Stimulated activated CD8-positive, alpha-beta memory T cell treated with anti-CD3 and anti-CD28 coated beads, Interleukin-7, amount 100 ng/mL, for 4 hours (primary cell): Measurements from ENCODE around the gene CASP4.
"Not testable (repeated sequence)": the region's sequence is repeated elsewhere in the genome, so short reads cannot be mapped to it uniquely, and the experiment has no call there.

ENCODE experiments used
- DNase-seq, 2 donors: peaks; one replicate each; pipeline ENCODE4 v3.0.0-alpha.2; 2020; ENCODE audit warnings: low read depth in 2 of 2

Gene CASP4

GRCh38 chr11:104957280-104957679 lies 11.1 kb downstream of the CASP4 start:
- DNase-seq = no peak

- DNase-seq = no peak
Measured at GRCh38 chr11:104956528-104956927, 11.8 kb downstream of the CASP4 start.

GRCh38 chr11:104946907-104947306 lies 21.5 kb downstream of the CASP4 start:
- no peak for DNase-seq

GRCh38 chr11:104944076-104944475 lies 24.3 kb downstream of the CASP4 start:
- DNase-seq = no peak

- DNase-seq = no peak
Measured at GRCh38 chr11:104943561-104943960, 24.8 kb downstream of the CASP4 start.

DNA sequence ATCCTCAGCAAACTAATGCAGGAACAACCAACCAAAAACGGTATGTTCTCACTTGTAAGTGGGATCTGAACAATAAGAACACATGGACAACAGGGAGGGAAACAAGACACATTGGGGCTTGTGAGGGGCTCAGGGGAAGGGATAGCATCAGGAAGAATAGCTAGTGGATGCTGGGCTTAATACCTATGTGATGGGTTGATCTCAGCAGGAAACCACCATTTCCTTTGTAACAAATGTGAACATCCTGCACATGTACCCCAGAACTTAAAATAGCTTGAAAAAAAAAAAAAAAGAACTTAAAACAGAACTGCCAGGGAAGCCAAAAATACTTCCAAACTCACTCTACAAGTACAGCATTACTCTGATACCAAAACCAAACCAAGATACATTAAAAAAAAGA lies 33.8 kb downstream of the CASP4 start:
- DNase-seq = no peak

DNA sequence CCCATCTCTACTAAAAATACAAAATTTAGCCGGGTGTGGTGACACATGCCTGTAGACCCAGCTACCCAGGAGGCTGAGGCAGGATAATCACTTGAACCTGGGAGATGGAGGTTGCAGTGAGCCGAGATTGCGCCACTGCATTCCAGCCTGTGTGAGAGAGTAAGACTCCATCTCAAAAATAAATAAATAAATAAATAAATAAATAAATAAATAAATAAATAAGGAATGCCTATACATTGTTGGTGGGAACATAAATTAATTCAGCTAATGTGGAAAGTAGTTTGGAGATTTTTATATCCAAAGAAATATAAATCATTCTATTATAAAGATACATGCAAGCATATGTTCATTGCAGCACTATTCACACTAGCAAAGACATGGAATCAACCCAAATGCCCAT lies 34.3 kb downstream of the CASP4 start:
- not testable (repeated sequence) for DNase-seq

DNA sequence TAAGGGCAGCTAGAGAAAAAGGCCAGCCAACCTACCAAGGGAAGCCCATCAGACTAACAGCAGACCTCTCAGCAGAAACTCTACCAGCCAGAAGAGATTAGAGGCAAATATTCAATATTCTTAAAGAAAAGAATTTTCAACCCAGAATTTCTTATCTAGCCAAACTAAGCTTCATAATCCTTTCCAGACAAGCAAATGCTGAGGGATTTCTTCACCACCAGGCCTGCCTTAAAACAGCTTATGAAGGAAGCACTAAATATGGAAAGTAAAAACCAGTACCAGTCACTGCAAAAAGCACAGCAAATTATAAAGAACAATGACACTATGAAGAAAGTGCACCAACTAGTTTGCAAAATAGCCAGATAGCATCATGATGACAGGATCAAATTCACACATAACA lies 39.6 kb downstream of the CASP4 start:
- no peak for DNase-seq

- no peak for DNase-seq
Measured at GRCh38 chr11:104926771-104927611, 41.4 kb downstream of the CASP4 start.

- DNase-seq = no peak
Measured at GRCh38 chr11:104925850-104926249, 42.5 kb downstream of the CASP4 start.

- DNase-seq = no peak
Measured at GRCh38 chr11:104918113-104918824, 50.1 kb downstream of the CASP4 start.

DNA sequence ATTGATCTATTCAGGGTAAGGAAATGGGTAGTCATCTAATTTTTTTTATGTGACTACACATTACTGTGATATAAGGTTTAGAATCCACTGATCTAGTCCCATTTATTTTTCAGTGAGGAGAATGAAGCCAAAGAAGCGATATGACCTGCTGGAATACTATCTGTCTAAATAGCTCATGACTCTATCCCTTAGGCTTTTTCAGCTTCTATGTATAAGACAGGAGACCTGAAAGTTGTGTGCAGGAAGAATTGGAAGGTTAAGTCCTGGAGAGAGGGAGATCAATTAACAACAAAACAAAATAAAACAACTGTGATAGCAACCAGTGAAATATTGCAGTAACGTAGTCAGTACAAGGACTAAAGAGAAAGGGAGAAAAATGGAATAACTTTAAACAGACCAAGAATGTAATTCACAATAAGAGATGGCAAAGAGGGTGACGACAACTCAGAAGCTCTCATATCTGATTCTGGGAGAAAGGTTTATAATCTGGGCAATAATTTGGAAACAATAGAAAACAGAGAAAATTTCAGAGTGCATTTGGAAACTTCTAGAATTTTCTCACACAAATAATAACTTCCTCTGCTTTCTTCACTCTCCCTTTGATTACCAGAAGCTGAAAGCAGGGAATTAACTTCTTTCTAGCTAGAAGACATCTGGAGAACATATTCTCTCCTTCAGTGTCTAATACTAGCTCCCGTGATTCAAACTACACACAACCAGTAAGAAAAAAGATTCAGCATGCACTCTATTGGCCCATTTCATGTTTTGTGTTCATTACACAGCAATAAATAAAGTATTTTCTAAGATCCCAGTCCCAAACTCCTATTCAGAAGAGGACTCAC lies 50.9 kb downstream of the CASP4 start:
- DNase-seq = no peak

DNA sequence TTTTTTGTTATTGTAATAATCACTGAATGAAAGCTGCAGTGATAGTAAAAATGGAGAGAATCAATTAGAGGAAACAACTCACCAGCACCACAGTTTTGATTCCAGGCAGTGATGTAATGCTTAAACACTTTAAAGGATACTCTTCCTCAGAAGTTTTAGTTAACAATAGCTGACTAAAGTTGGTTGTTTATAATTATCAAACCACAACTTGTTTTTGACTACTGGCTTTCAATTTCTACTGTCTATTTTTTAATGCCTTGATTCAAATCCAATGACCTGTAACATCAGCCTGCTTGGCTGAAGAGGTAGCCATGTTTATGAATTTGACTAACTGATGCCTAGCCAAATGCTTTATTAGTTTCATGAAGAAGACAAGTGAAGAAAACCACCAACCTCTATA lies 51.9 kb downstream of the CASP4 start:
- DNase-seq = no peak

DNA sequence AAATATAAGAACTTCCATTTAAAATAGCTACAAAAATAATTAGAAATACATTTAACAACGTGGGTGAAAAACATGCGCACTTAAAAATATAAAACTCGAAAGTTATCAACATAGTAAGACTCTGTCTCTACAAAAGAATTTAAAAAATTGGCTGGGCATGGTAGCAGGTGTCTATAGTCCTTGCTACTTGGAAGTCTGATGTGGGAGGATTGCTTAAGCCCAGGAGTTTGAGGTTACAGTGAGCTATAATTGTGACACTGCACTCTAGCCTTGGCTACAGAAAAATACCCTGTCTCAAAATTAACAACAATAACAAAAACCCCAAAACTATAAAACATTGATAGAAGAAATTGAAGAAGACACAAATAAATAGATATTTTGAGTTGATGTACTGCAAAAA lies 56.3 kb downstream of the CASP4 start:
- no peak for DNase-seq

GRCh38 chr11:104908186-104908531 lies 60.2 kb downstream of the CASP4 start:
- no peak for DNase-seq

DNA sequence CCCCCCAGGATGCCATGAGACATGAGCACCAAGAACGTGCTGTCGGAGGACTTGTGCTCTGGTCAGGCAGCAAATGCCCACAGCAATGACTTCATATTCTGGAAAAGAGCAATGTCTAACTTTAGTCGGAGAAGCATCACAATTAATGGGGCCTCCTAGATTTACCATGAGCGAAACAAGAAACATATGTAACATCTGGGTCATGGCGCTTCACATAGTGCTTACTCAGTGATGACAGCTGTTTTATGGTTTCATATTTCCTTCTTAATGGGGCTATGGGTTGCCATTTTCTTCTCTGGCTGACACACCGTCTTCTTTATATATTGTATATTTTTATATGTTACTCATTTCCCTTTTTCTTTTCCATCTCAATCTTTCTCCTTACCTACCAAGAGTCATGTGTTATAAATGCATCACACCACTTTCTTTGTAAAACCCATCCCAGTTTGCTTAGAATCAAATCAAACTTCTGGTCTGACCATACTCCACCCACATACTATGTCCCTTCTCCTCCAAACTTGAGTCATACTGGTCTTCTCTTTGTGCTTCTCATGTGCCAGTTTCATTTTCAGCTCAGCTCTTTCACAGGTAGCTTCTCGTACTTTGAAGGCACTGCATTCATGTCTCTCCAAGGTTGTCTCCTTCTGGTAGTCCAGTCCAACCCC lies 60.7 kb downstream of the CASP4 start:
- DNase-seq = no peak

GRCh38 chr11:104905271-104905670 lies 63.1 kb downstream of the CASP4 start:
- no peak for DNase-seq

DNA sequence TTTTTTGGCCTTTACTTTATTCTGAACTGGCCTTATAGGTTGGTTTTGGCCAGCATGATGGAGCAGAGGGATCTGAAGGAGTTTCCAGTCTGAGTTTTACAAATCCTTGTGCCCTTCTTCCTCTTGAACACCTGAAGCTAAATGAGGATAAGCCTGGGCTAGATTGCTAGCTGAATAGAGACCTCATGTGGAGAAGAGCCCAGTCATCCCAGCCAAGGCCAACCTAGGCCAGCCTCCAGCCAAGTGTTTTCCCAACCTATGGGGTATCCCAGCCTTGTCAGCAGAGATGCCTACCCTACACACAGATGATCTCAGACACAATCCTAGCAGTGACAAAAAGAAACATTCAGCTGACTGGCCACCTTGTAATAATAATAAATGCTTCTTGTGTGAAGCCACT lies 69.1 kb downstream of the CASP4 start:
- no peak for DNase-seq

GRCh38 chr11:104898685-104899013 lies 69.7 kb downstream of the CASP4 start:
- no peak for DNase-seq

DNA sequence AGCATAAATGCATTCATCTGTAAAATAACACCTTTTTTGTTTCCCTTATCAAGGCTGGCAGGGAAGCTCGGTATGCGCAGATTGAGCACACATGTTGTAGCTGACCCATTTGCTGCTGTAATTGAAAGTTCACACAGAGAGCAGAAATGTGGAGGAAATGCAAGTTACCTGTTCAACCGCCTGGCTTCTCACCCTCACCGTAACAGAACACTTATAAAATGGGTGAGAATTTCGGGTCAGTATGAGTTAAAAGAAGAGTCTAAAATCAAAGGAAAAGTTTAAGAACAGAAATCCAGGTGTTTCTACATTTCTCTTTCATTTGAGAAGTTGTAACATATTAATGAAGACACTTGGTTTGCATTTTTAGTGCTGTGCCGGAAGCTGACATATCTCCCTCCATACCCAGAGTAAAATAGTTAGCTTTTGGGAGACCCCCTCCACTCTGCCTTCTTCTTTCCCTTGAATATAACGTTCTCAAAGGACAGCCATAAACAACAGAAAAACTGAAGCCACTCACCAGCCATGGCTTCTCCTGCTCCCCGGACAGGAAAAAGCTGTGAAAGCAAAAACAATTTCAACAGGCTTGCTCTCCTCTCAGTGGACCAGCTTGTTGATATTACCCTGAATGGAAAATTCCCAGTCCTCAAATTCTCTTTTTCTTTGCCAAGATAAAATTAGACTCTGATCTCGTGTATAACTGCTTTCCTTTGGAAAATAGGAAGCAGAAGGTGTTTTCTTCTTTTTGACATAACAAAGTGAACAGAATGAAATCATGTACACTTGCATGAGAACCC lies 70.3 kb downstream of the CASP4 start, which contains the start of gene CASP12:
Gene CASP12 (minus strand): TSS at position 570 of the 794 bp plus-strand sequence.
- no peak for DNase-seq

DNA sequence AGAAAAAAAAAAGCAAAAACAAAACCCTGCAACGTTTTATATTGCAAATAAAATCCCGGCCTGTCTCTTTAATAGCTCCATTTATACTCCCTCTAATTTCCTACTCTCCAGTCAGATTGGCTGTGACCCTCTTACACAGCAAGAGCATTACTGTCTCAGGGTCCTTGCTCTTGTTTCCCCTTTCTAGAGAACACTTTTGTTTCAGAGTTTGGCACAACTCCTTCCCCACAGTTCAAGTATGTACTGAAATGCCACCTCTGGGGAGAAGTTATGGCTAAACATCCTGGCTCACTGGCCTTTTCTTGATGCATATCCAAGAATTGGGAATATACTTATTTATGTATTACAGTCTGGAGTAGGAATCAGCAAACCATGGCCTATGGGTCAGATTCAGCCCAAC lies 72.7 kb downstream of the CASP4 start:
- no peak for DNase-seq
